ENCODE data around the gene ASXL2.

ASXL2 gene

DNA sequence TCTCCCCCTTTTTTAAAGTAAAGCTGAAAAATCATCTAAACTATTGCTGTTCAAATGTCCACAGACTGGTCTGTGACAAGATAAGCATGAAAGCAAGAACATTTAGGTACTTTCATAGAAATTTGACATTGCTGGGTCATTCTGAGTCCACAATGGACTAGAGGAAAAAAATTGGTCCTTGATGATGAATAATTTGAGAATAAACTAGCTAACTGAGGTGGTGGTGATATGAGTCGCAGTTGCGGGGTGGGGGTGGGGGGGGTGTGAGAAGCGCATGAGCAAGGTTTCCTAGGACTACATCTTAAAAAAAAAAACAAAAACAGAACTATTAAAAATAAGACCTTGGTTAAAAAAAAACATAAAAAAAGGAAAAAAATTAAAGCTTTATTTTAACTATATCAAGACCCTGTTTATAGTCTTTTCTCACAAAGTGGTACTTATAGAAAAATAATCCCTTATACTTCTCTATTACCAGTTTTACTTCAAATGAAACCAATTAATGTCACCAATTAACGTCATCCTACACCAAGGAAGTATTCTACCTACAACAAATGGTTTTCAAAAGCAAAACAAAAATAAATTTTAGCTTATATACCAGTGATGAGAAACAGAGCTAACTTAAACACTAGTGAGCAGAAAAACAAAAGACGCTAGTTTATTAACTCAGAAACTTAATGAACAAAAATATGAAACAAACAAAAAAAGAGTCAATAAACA is 88.1 kb downstream of the ASXL2 start:
- TF ChIP-seq, protein P1, sequence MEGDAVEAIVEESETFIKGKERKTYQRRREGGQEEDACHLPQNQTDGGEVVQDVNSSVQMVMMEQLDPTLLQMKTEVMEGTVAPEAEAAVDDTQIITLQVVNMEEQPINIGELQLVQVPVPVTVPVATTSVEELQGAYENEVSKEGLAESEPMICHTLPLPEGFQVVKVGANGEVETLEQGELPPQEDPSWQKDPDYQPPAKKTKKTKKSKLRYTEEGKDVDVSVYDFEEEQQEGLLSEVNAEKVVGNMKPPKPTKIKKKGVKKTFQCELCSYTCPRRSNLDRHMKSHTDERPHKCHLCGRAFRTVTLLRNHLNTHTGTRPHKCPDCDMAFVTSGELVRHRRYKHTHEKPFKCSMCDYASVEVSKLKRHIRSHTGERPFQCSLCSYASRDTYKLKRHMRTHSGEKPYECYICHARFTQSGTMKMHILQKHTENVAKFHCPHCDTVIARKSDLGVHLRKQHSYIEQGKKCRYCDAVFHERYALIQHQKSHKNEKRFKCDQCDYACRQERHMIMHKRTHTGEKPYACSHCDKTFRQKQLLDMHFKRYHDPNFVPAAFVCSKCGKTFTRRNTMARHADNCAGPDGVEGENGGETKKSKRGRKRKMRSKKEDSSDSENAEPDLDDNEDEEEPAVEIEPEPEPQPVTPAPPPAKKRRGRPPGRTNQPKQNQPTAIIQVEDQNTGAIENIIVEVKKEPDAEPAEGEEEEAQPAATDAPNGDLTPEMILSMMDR (IDR thresholded peaks at IDR 0.05; ENCODE audit: borderline replicate concordance, insufficient read depth, low read depth, low read length): no peak
- H3K4me3 ChIP-seq (ENCODE audit: low read depth, low read length): no peak overlapping the region

DNA sequence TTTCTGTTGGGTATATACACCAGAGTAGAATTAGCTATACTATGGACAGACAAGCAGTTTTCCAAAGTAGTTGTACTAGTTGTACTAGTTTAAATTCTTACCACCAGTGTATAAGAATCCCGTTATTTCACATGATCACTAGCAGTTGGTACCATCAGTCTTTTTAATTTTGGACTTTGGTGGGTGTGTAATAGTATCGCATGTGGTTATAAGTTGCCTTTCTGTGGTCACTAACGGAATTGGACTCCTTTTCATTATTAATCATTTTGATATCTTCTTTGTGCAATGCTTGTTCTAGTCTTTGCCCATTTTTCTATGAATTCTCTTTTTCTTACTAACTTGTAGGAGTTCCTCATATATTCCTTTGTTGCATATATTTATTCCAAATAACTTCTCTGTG is 89.8 kb downstream of the ASXL2 start:
- no peak overlapping the region for H3K4me3 ChIP-seq (ENCODE audit: low read depth, low read length)
- TF ChIP-seq, protein P1 (IDR thresholded peaks at IDR 0.05; ENCODE audit: borderline replicate concordance, insufficient read depth, low read depth, low read length): no peak

DNA sequence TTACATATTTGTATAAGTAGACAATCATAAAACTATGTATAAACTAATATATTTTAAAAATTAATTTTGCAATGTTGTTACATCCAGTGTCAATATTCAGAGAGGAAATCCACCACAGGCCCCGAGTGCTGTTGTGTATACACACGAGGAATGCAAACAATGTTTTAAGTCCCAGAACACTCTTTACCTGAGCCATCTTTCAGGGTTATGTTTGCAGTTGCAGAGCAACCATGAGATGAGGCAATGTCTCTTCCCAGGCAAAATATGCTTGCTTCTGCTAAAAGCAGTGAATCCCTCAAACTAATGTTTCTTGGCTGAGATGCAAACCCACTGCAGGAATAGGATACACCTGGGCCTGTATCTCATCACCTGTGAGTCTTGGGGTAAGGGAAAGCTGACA is 91.3 kb downstream of the ASXL2 start:
- no peak overlapping the region for H3K4me3 ChIP-seq (ENCODE audit: low read depth, low read length)
- TF ChIP-seq, protein P1 (IDR thresholded peaks at IDR 0.05; ENCODE audit: borderline replicate concordance, insufficient read depth, low read depth, low read length): no peak

DNA sequence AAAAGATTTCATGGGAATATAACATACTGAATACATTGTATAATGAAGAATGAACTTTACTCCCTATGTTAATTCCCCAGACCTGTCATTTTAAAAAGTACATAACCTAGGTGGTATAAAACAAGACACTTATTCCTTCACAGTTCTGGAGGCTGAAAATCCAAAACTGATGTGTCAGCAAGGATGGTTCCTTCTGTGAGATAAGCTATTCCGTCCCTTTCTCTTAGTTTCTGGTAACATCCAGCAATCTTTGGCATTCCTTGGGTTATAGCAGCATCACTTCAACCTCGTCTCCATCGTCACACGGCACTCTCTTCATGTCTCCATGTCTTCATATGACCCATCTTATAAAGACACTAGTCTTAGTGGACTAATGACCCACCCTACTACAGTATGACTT is 93.9 kb downstream of the ASXL2 start:
- TF ChIP-seq, protein P1 (IDR thresholded peaks at IDR 0.05; ENCODE audit: borderline replicate concordance, insufficient read depth, low read depth, low read length): no peak
- H3K4me3 ChIP-seq (ENCODE audit: low read depth, low read length): no peak overlapping the region

DNA sequence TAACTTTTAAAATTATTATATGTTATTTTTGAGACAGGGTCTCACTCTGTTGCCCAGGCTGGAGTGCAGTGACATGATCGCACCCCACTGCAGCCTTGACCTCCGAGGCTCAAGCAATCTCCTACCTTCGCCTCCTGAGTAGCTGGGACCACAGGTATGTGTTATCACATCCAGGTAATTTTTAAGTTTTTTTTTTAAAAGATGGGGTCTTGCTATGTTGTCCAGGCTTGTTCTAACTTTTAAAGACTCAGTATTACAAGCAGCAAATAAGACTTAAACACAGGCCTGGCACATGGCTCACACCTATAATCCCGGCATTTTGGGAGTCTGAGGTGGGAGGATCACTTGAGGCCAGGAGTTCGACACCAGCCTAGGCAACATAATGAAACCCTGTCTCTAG is 101.2 kb downstream of the ASXL2 start:
- TF ChIP-seq, protein P1 (IDR thresholded peaks at IDR 0.05; ENCODE audit: borderline replicate concordance, insufficient read depth, low read depth, low read length): no peak
- H3K4me3 ChIP-seq (ENCODE audit: low read depth, low read length): no peak overlapping the region

DNA sequence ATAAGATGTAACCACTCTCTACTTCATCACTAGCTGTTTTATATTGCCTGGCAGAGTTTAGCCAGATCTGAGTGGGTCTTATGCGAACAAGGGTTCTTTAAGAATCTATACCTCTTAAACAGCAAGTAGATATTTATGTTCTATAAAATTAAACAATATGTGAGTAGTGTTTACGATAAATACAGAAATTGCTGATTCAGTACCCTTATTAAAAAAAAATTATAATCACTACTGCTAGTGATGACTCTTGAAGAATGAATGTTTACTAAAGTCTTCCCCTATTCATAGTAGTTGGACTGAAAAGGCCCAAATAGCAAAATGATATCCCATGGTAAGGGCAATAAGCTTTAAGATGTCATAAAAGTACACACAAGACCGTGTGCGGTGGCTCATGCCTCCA is 106.2 kb downstream of the ASXL2 start:
- TF ChIP-seq, protein P1 (IDR thresholded peaks at IDR 0.05; ENCODE audit: borderline replicate concordance, insufficient read depth, low read depth, low read length): no peak
- H3K4me3 ChIP-seq (ENCODE audit: low read depth, low read length): no peak overlapping the region

DNA sequence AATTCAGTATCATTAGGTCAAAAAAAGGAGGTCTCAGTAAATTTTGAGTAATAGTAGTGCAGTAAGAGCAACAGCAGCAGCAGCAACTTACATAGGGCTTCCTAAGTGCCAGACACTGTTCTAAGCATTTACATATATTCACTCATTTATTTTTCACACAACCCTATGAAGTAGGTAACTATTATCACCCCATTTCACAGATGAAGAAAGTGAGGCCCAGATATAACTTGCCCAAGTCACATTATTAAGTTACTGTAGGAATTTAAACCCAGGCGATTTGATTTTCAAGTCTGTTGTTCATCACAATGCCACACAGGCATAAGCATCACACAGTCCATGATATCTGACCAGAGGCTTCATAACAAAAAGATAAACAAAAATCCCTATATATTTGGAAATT is 114.7 kb downstream of the ASXL2 start:
- no peak overlapping the region for H3K4me3 ChIP-seq (ENCODE audit: low read depth, low read length)
- TF ChIP-seq, protein P1 (IDR thresholded peaks at IDR 0.05; ENCODE audit: borderline replicate concordance, insufficient read depth, low read depth, low read length): no peak
